ENCODE data around the gene MRPL20. TPM values are rescaled to one million over a fixed set of nuclear protein-coding genes. Genes with fewer than 3 reads are reported as not detected.

Gene MRPL20
- polyA plus RNA-seq, 3 donors: 84.3 to 186 (median 156) TPM

DNA sequence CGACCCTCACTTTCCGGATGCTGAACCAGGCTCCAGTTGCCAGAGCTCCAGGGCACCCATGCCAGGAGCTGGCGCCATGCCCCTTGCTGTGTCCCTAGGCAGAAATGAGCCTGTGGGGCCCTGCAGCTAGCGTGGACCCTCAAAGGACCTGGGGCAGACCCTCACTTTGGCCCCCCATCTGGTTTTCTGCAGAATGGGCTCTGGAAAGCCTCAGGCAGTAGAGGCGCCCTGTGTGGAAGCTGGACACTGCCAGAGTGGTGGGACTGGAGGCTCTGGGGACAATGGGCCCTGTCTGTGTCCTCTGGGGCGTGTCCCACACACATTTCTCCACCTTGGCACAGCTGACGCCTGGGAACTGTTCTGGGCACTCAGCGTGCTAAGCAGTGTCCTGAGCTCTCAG lies 25.8 kb downstream of the MRPL20 start:
- Histone ChIP-seq H3K4me1 (ENCODE audit: control insufficient read depth in 1 of 2, insufficient read depth in 2 of 2, low read length in 2 of 2) (no peaks in the 10 kb centered on the region), H3K79me2 (ENCODE audit: insufficient read depth, low read length) (peaks cover 6% of the 10 kb centered on the region), H3K9ac (ENCODE audit: insufficient read depth, low read length, poor library complexity, severe bottlenecking) (no peak overlapping the region), H2AFZ (ENCODE audit: insufficient read depth, low read depth, low read length, poor library complexity, severe bottlenecking) (no peak overlapping the region), H3K36me3 (replicated peaks in 1 of 2; ENCODE audit: control insufficient read depth in 1 of 2, insufficient read depth in 2 of 2, low read length in 2 of 2) (peaks cover 11 to 22% of the 10 kb centered on the region in 2 donors), H4K20me1 (ENCODE audit: insufficient read depth, low read length) (peaks cover 11% of the 10 kb centered on the region), H3K27ac (ENCODE audit: low read depth in 1 of 2, low read length in 2 of 2) (no peak overlapping the region), H3K4me2 (replicated peaks; ENCODE audit: extremely low read depth, low read length, poor library complexity, severe bottlenecking) (no peak overlapping the region), H3K9me3 (replicated peaks in 1 of 2; ENCODE audit: control insufficient read depth in 1 of 2, insufficient read depth in 1 of 2, low read length in 2 of 2) (no peaks in the 10 kb centered on the region), H3K4me3 (replicated peaks in 1 of 3; ENCODE audit: low read depth in 2 of 3, low read length in 3 of 3) (no peak overlapping the region), H3K27me3 (ENCODE audit: control insufficient read depth in 2 of 2, insufficient read depth in 2 of 2, low read length in 2 of 2) (no peaks in the 10 kb centered on the region)
- DNase-seq: no peak
- WGBS (ENCODE audit: insufficient coverage): 86% methylated on average over 8 of the region's 8 CpGs
- intact Hi-C loops (cut with micrococcal nuclease): no loop called here
- Mint-ChIP-seq H3K4me1 (no peaks in the 10 kb centered on the region), H3K27me3 (ENCODE audit: low read depth in 3 of 3) (peaks cover 0 to 2% (median 0%) of the 10 kb centered on the region in 3 donors), H3K27ac (no peak overlapping the region), H3K9me3 (no peaks in the 10 kb centered on the region), H3K4me3 (no peak overlapping the region), H3K36me3 (peaks cover 13 to 19% of the 10 kb centered on the region in 2 donors)
- TF ChIP-seq, protein P1, sequence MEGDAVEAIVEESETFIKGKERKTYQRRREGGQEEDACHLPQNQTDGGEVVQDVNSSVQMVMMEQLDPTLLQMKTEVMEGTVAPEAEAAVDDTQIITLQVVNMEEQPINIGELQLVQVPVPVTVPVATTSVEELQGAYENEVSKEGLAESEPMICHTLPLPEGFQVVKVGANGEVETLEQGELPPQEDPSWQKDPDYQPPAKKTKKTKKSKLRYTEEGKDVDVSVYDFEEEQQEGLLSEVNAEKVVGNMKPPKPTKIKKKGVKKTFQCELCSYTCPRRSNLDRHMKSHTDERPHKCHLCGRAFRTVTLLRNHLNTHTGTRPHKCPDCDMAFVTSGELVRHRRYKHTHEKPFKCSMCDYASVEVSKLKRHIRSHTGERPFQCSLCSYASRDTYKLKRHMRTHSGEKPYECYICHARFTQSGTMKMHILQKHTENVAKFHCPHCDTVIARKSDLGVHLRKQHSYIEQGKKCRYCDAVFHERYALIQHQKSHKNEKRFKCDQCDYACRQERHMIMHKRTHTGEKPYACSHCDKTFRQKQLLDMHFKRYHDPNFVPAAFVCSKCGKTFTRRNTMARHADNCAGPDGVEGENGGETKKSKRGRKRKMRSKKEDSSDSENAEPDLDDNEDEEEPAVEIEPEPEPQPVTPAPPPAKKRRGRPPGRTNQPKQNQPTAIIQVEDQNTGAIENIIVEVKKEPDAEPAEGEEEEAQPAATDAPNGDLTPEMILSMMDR (IDR thresholded peaks at IDR 0.05): no peak

DNA sequence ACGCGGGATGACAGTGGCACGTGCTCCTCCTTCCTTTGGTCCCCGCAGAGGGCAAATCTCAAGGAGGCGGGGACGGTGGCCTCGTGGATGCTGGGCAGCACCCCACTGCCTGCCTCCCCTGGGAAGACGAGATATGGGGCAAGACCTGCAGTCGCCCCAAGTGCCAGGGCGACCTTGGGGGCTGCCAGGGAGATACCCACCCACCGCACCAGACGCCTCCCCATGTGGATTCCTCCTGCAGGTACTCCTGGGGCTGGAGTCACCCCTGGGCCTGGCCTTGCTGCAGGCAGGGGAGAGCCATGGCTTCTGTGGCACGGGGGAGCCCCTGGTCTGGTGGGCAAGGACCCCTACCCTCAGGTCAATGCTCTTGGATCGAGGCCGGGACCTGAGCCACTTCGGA lies 26.2 kb downstream of the MRPL20 start:
- H3K4me1 ChIP-seq (ENCODE audit: control insufficient read depth in 1 of 2, insufficient read depth in 2 of 2, low read length in 2 of 2): peaks cover 2 to 4% of the 10 kb centered on the region in 2 donors
- peaks cover 6% of the 10 kb centered on the region for H3K79me2 ChIP-seq (ENCODE audit: insufficient read depth, low read length)
- Mint-ChIP-seq H3K4me3 (no peak overlapping the region), H3K27ac (no peak overlapping the region), H3K4me1 (no peaks in the 10 kb centered on the region), H3K27me3 (ENCODE audit: low read depth in 3 of 3) (peaks cover 0 to 2% (median 0%) of the 10 kb centered on the region in 3 donors), H3K36me3 (peaks cover 9 to 15% of the 10 kb centered on the region in 2 donors), H3K9me3 (no peaks in the 10 kb centered on the region)
- H3K4me2 ChIP-seq (replicated peaks; ENCODE audit: extremely low read depth, low read length, poor library complexity, severe bottlenecking): no peak overlapping the region
- H2AFZ ChIP-seq (ENCODE audit: insufficient read depth, low read depth, low read length, poor library complexity, severe bottlenecking): no peak overlapping the region
- no peak overlapping the region for H3K9ac ChIP-seq (ENCODE audit: insufficient read depth, low read length, poor library complexity, severe bottlenecking)
- no peak for DNase-seq
- no peaks in the 10 kb centered on the region for H3K9me3 ChIP-seq (replicated peaks in 1 of 2; ENCODE audit: control insufficient read depth in 1 of 2, insufficient read depth in 1 of 2, low read length in 2 of 2)
- H3K27ac ChIP-seq (ENCODE audit: low read depth in 1 of 2, low read length in 2 of 2): no peak overlapping the region
- H3K36me3 ChIP-seq (replicated peaks in 1 of 2; ENCODE audit: control insufficient read depth in 1 of 2, insufficient read depth in 2 of 2, low read length in 2 of 2): peaks cover 7 to 18% of the 10 kb centered on the region in 2 donors
- H3K27me3 ChIP-seq (ENCODE audit: control insufficient read depth in 2 of 2, insufficient read depth in 2 of 2, low read length in 2 of 2): no peaks in the 10 kb centered on the region
- TF ChIP-seq, protein P1 (IDR thresholded peaks at IDR 0.05): no peak
- H3K4me3 ChIP-seq (replicated peaks in 1 of 3; ENCODE audit: low read depth in 2 of 3, low read length in 3 of 3): no peak overlapping the region
- intact Hi-C loops (cut with micrococcal nuclease): no loop called here
- WGBS (ENCODE audit: insufficient coverage): 97% methylated on average over 16 of the region's 16 CpGs
- peaks cover 7% of the 10 kb centered on the region for H4K20me1 ChIP-seq (ENCODE audit: insufficient read depth, low read length)

Measured in CD14-positive monocyte (primary cell).